Fibroblast of lung (primary cell): Measurements from ENCODE around the gene MDN1. TPM values are rescaled to one million over a fixed set of nuclear protein-coding genes. Genes with fewer than 3 reads are reported as not detected.

ENCODE experiments used
- DNase-seq, 2 donors: peaks; one replicate each; pipeline versions ENCODE4 v3.0.0 to v3.0.0-alpha.2; 2010; ENCODE audit warnings: low read depth in 2 of 2
- H2AFZ ChIP-seq: 2 replicates; pipeline ENCODE4 v1.5.1; 2012; ENCODE audit warnings: low read length, control low read depth, inconsistent platforms
- H3K27ac ChIP-seq: 2 replicates; pipeline ENCODE4 v1.5.1; 2011; ENCODE audit warnings: low read length, control low read depth; ENCODE audit not compliant: insufficient read depth
- H3K27me3 ChIP-seq: 2 replicates; pipeline ENCODE4 v1.5.1; 2011; ENCODE audit warnings: mild to moderate bottlenecking, low read length; ENCODE audit not compliant: control insufficient read depth, insufficient read depth
- H3K36me3 ChIP-seq: 2 replicates; pipeline ENCODE4 v1.5.1; 2011; ENCODE audit warnings: low read length; ENCODE audit not compliant: control insufficient read depth, insufficient read depth
- H3K4me1 ChIP-seq: 2 replicates; pipeline ENCODE4 v1.5.1; 2011; ENCODE audit warnings: low read length; ENCODE audit not compliant: control insufficient read depth, insufficient read depth; ENCODE audit errors: extremely low read depth
- H3K4me2 ChIP-seq: 2 replicates; pipeline ENCODE4 v1.5.1; 2011; ENCODE audit warnings: low read length, control low read depth; ENCODE audit not compliant: insufficient read depth; ENCODE audit errors: extremely low read depth
- H3K4me3 ChIP-seq, 4 experiments: fragments of 200-600 bp in 1 of 4; sonication (generic) in 1 of 4; replicated peaks in 1 of 4; 2 replicates each; pipeline ENCODE4 v1.5.1; 2011 to 2016; ENCODE audit warnings: low read length in 4 of 4, low read depth in 3 of 4, mild to moderate bottlenecking in 3 of 4, control low read depth in 2 of 4, inconsistent platforms in 1 of 4, mixed read lengths in 1 of 4; ENCODE audit not compliant: insufficient read depth in 1 of 4; ENCODE audit errors: control extremely low read depth in 1 of 4
- H3K79me2 ChIP-seq: 2 replicates; pipeline ENCODE4 v1.5.1; 2012; ENCODE audit warnings: mild to moderate bottlenecking, low read length, inconsistent platforms; ENCODE audit not compliant: control insufficient read depth, insufficient read depth
- H3K9ac ChIP-seq: 2 replicates; pipeline ENCODE4 v1.5.1; 2011; ENCODE audit warnings: mild to moderate bottlenecking, low read length, control low read depth; ENCODE audit not compliant: insufficient read depth
- H3K9me3 ChIP-seq: 2 replicates; pipeline ENCODE4 v1.5.1; 2012; ENCODE audit warnings: low read depth, low read length; ENCODE audit not compliant: control insufficient read depth, insufficient read depth
- H4K20me1 ChIP-seq: 2 replicates; pipeline ENCODE4 v1.5.1; 2011; ENCODE audit warnings: low read length; ENCODE audit not compliant: control insufficient read depth, insufficient read depth; ENCODE audit errors: extremely low read depth
- CTCF ChIP-seq, 2 donors: IDR thresholded peaks in 1 of 2; conservative IDR thresholded peaks in 1 of 2; 1 replicate in 1 of 2; 2 replicates in 1 of 2; pipeline ENCODE4 v1.5.1; 2011 to 2012; ENCODE audit warnings: low read length in 2 of 2, control low read depth in 1 of 2, inconsistent platforms in 1 of 2, low read depth in 1 of 2, mild to moderate bottlenecking in 1 of 2
- EZH2 ChIP-seq: IDR thresholded peaks from 2 replicates; pipeline ENCODE4 v1.5.1; 2012; ENCODE audit warnings: low read length, control low read depth, mild to moderate bottlenecking; ENCODE audit errors: missing control alignments
- polyA plus RNA-seq, 2 donors: library from polyadenylated mRNA; depleted of rRNA in 1 of 2; stranded (reverse) in 1 of 2; unstranded in 1 of 2; fragments of >200 nt; gene quantifications; 2 replicates each; pipeline ENCODE4 v1.2.1, GENCODE V29; 2011 to 2012; ENCODE audit warnings: missing spikeins in 1 of 2
- total RNA-seq: library from RNA; depleted of rRNA; stranded (reverse); fragments of >200 nt; gene quantifications from 2 replicates; pipeline ENCODE4 v1.2.1, GENCODE V29; 2014

Gene MDN1
- total and polyA plus RNA-seq, 2 donors (not counting 1 experiment from before 2014, with no cell fraction given): 5.9 to 23.5 TPM

- H3K4me1 ChIP-seq: no peaks in the 10 kb centered on the region
- no peak overlapping the region for H3K27ac ChIP-seq
- TF ChIP-seq EZH2: no peak
- no peak for TF ChIP-seq CTCF (conservative IDR thresholded peaks at IDR 0.05 in 1 of 2, IDR thresholded peaks at IDR 0.05 in 1 of 2; ENCODE audit: low read depth in 1 of 2, low read length in 2 of 2)
- H3K79me2 ChIP-seq: no peaks in the 10 kb centered on the region
- H4K20me1 ChIP-seq: no peaks in the 10 kb centered on the region
- no peak for DNase-seq
- H3K9ac ChIP-seq: no peak overlapping the region
- peaks cover 8% of the 10 kb centered on the region for H3K36me3 ChIP-seq
- no peak overlapping the region for H2AFZ ChIP-seq
- no peak overlapping the region for H3K4me2 ChIP-seq
- H3K4me3 ChIP-seq: no peak overlapping the region
- H3K27me3 ChIP-seq: no peaks in the 10 kb centered on the region
- H3K9me3 ChIP-seq: no peaks in the 10 kb centered on the region
Measured at GRCh38 chr6:89680150-89680549, 139.4 kb downstream of the MDN1 start.

- H2AFZ ChIP-seq: no peak overlapping the region
- no peak overlapping the region for H3K27ac ChIP-seq
- H3K36me3 ChIP-seq: peaks cover 6% of the 10 kb centered on the region
- H3K79me2 ChIP-seq: no peaks in the 10 kb centered on the region
- H3K4me3 ChIP-seq: no peak overlapping the region
- H3K9ac ChIP-seq: no peak overlapping the region
- H4K20me1 ChIP-seq: no peaks in the 10 kb centered on the region
- H3K4me1 ChIP-seq: no peaks in the 10 kb centered on the region
- no peak for TF ChIP-seq CTCF (conservative IDR thresholded peaks at IDR 0.05 in 1 of 2, IDR thresholded peaks at IDR 0.05 in 1 of 2; ENCODE audit: low read depth in 1 of 2, low read length in 2 of 2)
- TF ChIP-seq EZH2: no peak
- no peaks in the 10 kb centered on the region for H3K27me3 ChIP-seq
- H3K4me2 ChIP-seq: no peak overlapping the region
- DNase-seq: no peak
- H3K9me3 ChIP-seq: no peaks in the 10 kb centered on the region
Measured at GRCh38 chr6:89679215-89680120, 140.1 kb downstream of the MDN1 start.

GRCh38 chr6:89678531-89678930, 141.1 kb downstream of the MDN1 start:
- Histone ChIP-seq H3K4me2 (no peak overlapping the region), H3K9me3 (no peaks in the 10 kb centered on the region), H3K36me3 (peaks cover 8% of the 10 kb centered on the region), H2AFZ (no peak overlapping the region), H3K79me2 (no peaks in the 10 kb centered on the region), H3K27me3 (no peaks in the 10 kb centered on the region), H3K4me1 (no peaks in the 10 kb centered on the region), H4K20me1 (no peaks in the 10 kb centered on the region), H3K9ac (no peak overlapping the region), H3K27ac (no peak overlapping the region), H3K4me3 (no peak overlapping the region)
- no peak for DNase-seq
- TF ChIP-seq EZH2 (no peak), CTCF (conservative IDR thresholded peaks at IDR 0.05 in 1 of 2, IDR thresholded peaks at IDR 0.05 in 1 of 2; ENCODE audit: low read depth in 1 of 2, low read length in 2 of 2) (no peak)
